Head of caudate nucleus (tissue), 42 donors: ENCODE measurements around the gene VMAC.
"Not testable (repeated sequence)": the region's sequence is repeated elsewhere in the genome, so short reads cannot be mapped to it uniquely, and the experiment has no call there.

ENCODE experiments used
- DNase-seq, 42 donors: peaks; one replicate each; pipeline versions ENCODE4 v3.0.0 to v3.0.0-alpha.2; 2020 to 2021; ENCODE audit warnings: mixed read lengths in 7 of 42
- intact Hi-C: fragments of 100-400 bp; cut with DNase I; formaldehyde crosslinking; loops from one replicate; pipeline ENCODE4 v1.15.0; 2022

Gene VMAC

GRCh38 chr19:5882421-5882968 lies 22.2 kb upstream of the VMAC start:
- intact Hi-C loops: no loop called here
- no peak for DNase-seq

- intact Hi-C loops, DNase-seq: not testable (repeated sequence)
Observed at GRCh38 chr19:5883157-5883873, 21.4 kb upstream of the VMAC start.

GRCh38 chr19:5884065-5884811 lies 20.4 kb upstream of the VMAC start:
- DNase-seq, intact Hi-C loops: not testable (repeated sequence)

GRCh38 chr19:5889288-5889971 lies 15.2 kb upstream of the VMAC start:
- intact Hi-C loops: no loop called here
- no peak for DNase-seq

- DNase-seq: no peak
- intact Hi-C loops: no loop called here
Observed at GRCh38 chr19:5890099-5890498, 14.6 kb upstream of the VMAC start.

GRCh38 chr19:5891572-5891937 lies 13.1 kb upstream of the VMAC start:
- intact Hi-C loops: no loop called here
- no peak for DNase-seq

- DNase-seq: peak in 24 of 42 donors; percentile 14 to 66 (median 40)
- intact Hi-C loops: no loop called here
Observed at GRCh38 chr19:5891938-5892771, 12.5 kb upstream of the VMAC start.

- no peak for DNase-seq
- intact Hi-C loops: no loop called here
Observed at GRCh38 chr19:5892772-5893275, 11.8 kb upstream of the VMAC start.

GRCh38 chr19:5893296-5893903 lies 11.3 kb upstream of the VMAC start:
- intact Hi-C loops: no loop called here
- no peak for DNase-seq

- no peak for DNase-seq
- intact Hi-C loops: no loop called here
Observed at GRCh38 chr19:5893907-5894703, 10.6 kb upstream of the VMAC start.

GRCh38 chr19:5894704-5895349 lies 9.8 kb upstream of the VMAC start:
- DNase-seq: no peak
- intact Hi-C loops: no loop called here

GRCh38 chr19:5895409-5895808 lies 9.3 kb upstream of the VMAC start:
- intact Hi-C loops: no loop called here
- no peak for DNase-seq

- intact Hi-C loops: no loop called here
- DNase-seq: no peak
Observed at GRCh38 chr19:5895890-5896289, 8.8 kb upstream of the VMAC start.

- intact Hi-C loops: no loop called here
- no peak for DNase-seq
Observed at GRCh38 chr19:5896365-5897076, 8.2 kb upstream of the VMAC start.

GRCh38 chr19:5897189-5897969 lies 7.3 kb upstream of the VMAC start:
- DNase-seq: no peak
- intact Hi-C loops: no loop called here
